ENCODE data around the gene PNPLA5.

The PNPLA5 gene

DNA sequence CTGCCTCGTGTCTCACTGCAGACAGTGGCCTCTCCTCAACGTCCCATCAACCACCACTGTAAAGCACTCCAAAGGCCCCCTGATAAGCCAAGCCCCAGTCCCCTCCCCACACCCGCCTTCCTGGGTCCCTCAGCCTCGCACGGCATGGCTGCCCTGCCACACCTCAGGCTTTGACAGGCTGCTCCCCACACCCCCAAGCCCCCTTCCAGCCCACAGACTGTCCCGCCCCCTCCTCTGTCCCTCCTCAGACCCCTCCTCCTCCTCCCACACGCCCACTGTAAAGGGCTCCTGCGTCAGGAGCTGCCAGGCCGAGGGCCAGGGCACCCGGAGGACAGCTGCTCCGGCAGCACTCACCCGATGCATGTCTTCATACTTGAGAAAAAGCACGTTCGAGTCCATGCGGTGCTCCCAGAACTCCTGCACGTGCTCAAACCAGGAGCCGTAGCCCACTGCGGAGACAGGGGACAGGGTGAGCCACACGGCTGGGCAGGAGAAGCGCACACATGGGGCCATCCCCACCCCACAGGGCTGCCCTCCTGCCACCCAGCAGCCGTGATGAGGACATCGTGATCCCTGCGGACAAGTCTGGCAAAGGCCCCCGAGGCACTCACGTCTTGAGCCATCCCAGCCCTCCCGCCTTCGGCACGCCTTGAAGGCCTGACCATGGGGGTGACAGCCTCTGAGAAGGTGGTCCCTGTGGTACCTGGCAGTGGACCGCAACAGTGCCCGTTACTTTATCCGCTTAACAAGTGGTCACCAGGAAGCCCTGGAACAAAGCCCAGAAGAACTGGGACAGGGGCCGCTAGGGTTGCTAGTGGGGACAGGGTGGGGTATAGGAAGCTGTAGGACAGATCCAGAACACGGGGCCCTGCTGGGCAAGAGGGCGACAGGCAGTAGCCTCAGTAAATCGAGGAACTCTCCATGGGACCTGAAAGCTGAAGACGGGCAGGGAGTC lies 58.2 kb downstream of the PNPLA5 start:
- DNase-seq = no peak

DNA sequence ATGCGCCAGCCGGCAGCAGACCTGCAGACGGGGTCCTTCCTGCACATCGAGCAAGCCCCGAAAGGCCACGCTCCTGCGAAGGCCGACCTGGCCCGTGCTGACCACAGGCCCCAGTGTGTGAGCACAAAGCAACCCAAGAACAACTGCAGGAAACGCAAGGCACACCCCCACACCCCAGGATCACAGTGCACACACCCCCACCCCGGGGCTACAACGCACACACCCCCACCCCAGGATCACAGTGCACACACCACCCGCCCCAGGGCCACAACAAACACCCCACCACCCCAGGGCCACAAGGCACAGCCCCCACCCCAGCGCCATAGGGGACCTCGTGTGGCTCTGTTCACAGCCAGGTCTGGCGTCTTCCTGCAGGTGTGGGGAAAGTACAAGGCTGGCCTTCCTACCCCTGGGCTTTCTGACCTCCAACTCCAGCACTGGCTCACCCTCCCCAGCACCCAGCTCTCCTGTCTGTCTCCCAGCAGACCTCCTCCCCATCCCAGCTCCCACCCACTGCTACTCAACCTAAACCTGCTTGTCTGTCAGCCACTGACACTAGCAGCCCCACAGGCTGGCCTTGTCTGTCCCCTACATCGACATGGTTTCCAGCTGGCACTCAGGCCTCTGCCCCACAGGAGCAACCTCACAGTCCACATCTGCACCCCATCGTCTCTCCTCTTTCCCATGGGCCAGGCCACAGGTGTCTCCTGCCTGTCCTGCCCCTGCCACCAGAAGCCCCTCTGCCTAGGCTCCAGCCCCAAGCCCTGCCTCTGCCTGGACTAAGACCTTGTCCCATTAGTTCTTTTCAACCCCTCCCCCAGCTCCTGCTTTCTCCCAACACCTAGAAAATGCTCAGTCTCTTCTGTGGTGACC lies 59.2 kb downstream of the PNPLA5 start:
- no peak for DNase-seq

DNA sequence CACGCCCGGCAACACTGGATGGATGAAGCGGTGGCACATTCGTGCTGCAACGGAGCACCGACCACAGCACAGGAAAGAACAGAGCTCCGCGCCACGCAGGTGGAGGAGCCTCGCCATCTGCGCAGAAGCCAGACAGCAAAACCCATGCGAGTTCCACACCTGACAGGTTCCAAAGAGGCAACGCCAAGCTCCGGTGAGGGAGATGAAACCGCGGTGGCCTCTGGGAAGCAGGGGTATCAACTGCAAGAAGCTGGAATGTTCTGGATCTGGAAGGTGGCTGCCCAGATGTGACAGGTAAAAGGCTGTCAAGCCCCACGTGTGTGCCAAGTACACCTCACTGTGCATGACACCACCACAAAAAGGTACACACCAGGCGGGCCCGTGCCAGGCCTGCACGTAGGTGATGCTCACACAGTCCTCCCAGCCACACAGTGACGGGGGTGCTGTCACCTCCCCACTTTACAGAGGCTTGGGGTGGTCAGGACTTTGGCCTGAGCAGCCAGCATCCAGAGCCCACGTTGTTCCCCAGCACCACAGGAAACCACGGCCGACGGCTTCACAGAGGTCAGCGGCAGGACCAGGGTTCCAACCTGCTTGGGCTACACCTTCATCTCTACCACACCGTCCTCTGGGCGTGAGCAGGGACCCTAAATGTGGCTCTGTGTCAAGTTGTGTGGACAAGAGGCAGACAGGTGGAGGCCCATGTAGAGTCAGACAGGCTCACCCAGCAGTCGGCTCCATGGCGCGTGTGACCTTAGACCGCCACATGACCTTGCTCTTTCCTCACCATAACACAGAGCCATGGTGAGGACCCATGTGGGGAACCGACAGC lies 60.0 kb downstream of the PNPLA5 start:
- no peak for DNase-seq

DNA sequence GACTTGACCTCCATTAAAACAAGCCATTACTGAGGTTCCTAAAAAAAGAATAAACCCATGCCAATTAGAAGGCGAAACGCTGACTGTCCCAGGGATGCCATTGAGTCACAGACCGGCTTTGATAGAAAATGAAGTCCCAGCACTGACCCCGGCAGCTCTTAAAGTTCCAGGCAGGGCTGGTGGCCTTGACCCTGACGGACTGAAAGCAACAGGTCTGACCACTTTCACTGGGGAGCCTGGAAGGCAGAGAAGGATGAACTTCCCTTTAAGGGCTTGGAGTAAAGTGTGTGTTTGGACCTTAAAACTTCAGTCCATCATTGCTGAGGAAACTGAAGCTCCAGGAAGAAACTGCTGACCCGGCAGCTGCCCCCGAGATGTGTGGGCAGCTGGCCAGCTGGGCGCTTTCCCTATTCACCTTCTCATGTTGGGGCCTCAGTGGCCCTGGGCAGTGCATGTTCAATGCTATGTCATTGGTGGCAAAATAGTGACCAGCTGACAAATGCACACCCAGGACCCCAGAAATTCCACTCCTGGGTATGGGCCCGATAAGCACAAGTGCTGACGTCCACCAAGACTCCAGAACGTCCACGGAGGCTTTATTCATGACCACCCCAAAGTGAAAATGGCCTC lies 60.8 kb downstream of the PNPLA5 start:
- DNase-seq = no peak

DNA sequence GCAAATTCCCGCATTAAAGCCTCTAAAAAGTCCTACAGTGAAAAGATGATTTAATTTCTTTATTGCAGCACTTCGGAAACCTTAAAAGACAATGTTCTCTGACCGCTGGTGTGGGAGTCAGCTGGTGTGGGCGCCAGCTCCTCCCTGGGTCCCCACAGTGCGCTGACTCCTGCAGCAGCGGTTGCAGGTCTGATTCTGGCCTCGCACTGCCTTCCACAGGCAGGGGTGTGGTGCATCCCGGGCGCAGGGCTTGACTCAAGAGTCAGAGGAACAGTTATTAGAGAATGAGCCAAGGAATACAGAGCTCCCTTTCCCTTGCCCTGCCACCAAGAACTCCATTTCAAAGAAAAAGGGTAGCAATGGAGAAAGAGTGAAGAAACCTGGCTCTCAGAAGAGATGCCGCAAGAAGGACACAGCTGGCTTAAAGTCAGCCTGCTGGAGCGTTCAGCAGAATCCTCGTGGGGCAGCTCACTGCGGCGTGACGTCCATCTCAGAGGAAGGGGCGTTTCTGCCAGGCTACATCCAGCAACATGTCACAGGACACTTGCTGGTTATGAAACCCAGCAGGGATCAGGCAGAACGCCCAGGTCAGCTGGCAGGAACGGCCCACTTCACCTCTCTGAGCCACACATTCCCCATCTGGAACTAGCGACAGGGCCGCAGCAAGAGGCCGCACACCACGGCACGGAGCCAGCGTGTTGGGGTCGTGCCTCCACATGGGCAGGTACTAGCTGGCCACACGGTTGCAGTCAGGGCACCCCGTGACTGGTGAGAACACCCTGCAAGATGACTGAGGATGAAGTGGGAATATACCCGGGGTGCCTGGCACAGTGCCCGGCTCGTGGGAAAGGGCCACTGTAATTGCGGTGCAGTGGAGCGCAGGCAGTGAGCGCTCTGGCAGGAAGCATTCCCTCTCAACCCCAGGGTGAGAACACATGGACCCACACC lies 61.6 kb downstream of the PNPLA5 start:
- DNase-seq = no peak

All from activated CD4-positive, alpha-beta T cell treated with anti-CD3 and anti-CD28 coated beads, Interleukin-2, Interleukin-6, amounts not matched to agents 100 ng/mL and 50 ng/mL, durations not matched to agents 16 hours and 8 hours (primary cell).